HCT116 (cell line): ENCODE data around the gene AUTS2. TPM values are rescaled to one million over a fixed set of nuclear protein-coding genes. Genes with fewer than 3 reads are reported as not detected.

Experiments
- ATAC-seq: fragments of 200-7000 bp; cut with Tn5 transposase; 2 replicates; pipeline ENCODE4 v1.9.1; 2020; ENCODE audit warnings: mild to moderate bottlenecking, moderate library complexity
- Bru-seq: library from RNA; stranded (reverse); fragments of 400-500 nt; gene quantifications from one replicate; lab custom pipeline; 2021; lab: Mats Ljungman, UMichigan
- BruChase-seq, 2 experiments: library from RNA; stranded (reverse); fragments of 400-500 nt; gene quantifications; one replicate each; lab custom pipeline; 2021; lab: Mats Ljungman, UMichigan
- BruUV-seq: library from RNA; stranded (reverse); fragments of 400-500 nt; replicated peaks from 2 replicates; lab custom pipeline; 2021; lab: Mats Ljungman, UMichigan
- CTCF ChIA-PET: fragments of 300-600 bp; sonication (Branson Sonifier 250); formaldehyde crosslinking; loops from one replicate; lab custom pipeline; 2021; ENCODE audit warnings: antibody characterized with exemption; lab: Charles Lee
- POLR2A ChIA-PET: fragments of 300-600, 350-600 bp; sonication (Branson Sonifier 250); formaldehyde crosslinking; loops from one replicate; lab custom pipeline; 2021; ENCODE audit warnings: antibody characterized with exemption; lab: Charles Lee
- RAD21 ChIA-PET, 2 experiments: fragments of 300-600 bp; sonication (Branson Sonifier 250); formaldehyde crosslinking; loops; one replicate each; lab custom pipeline; 2023; ENCODE audit warnings: low total read pairs in 2 of 2; ENCODE audit not compliant: uncharacterized antibody in 2 of 2, unreplicated experiment in 2 of 2, low non-redundant PET in 1 of 2; lab: Charles Lee
- DNase-seq: peaks from one replicate; pipeline ENCODE4 v3.0.0-alpha.2; 2010; ENCODE audit warnings: low read depth, low spot score
- H2AFZ ChIP-seq: fragments of 200-600 bp; shearing (Covaris generic), sonication (generic); 2 replicates; pipeline ENCODE4 v1.6.1; 2017; ENCODE audit warnings: low read depth, mixed run types, mixed read lengths, antibody characterized with exemption, low read length; ENCODE audit not compliant: poor library complexity, severe bottlenecking
- H3K27ac ChIP-seq: 2 replicates; pipeline ENCODE4 v1.5.1; 2012; ENCODE audit warnings: low read depth, low read length
- H3K27me3 ChIP-seq: fragments of 200-600 bp; sonication (generic); 2 replicates; pipeline ENCODE4 v1.6.1; 2016; ENCODE audit warnings: mixed run types, low read length, mixed read lengths; ENCODE audit not compliant: insufficient read depth
- H3K36me3 ChIP-seq, 2 experiments: fragments of 200-500 bp in 1 of 2; fragments of 200-600 bp in 1 of 2; sonication (Bioruptor generic) in 1 of 2; sonication (generic) in 1 of 2; 2 replicates each; pipeline versions ENCODE4 v1.5.1 to v1.6.1; 2014 to 2016; ENCODE audit warnings: low read length in 2 of 2, inconsistent platforms in 1 of 2, mixed read lengths in 1 of 2, mixed run types in 1 of 2; ENCODE audit not compliant: insufficient read depth in 2 of 2, control insufficient read depth in 1 of 2
- H3K4me1 ChIP-seq, 2 experiments: fragments of 200-600 bp in 1 of 2; sonication (generic) in 1 of 2; 2 replicates each; pipeline versions ENCODE4 v1.5.1 to v1.6.1; 2012 to 2017; ENCODE audit warnings: low read length in 2 of 2, inconsistent platforms in 1 of 2, mild to moderate bottlenecking in 1 of 2, mixed read lengths in 1 of 2, mixed run types in 1 of 2, moderate library complexity in 1 of 2; ENCODE audit not compliant: insufficient read depth in 2 of 2, control insufficient read depth in 1 of 2
- H3K4me2 ChIP-seq: fragments of 200-600 bp; sonication (generic); 2 replicates; pipeline ENCODE4 v1.6.1; 2017; ENCODE audit warnings: mixed run types, low read length, mixed read lengths
- H3K4me3 ChIP-seq, 2 experiments: fragments of 200-600 bp in 1 of 2; sonication (generic) in 1 of 2; replicated peaks in 1 of 2; 2 replicates each; pipeline ENCODE4 v1.5.1; 2011 to 2016; ENCODE audit warnings: low read length in 2 of 2, control low read depth in 1 of 2, low read depth in 1 of 2, mild to moderate bottlenecking in 1 of 2, mixed read lengths in 1 of 2, mixed run types in 1 of 2
- H3K79me2 ChIP-seq: fragments of 200-600 bp; sonication (generic); 2 replicates; pipeline ENCODE4 v1.6.1; 2017; ENCODE audit warnings: mild to moderate bottlenecking, mixed run types, low read length, moderate library complexity, mixed read lengths; ENCODE audit not compliant: insufficient read depth
- H3K9ac ChIP-seq: fragments of 200-600 bp; sonication (generic); 2 replicates; pipeline ENCODE4 v1.6.1; 2016; ENCODE audit warnings: low read length, mixed read lengths
- H3K9me2 ChIP-seq: fragments of 200-600 bp; sonication (generic), shearing (Covaris generic); 2 replicates; pipeline ENCODE4 v1.6.1; 2017; ENCODE audit warnings: mixed run types, mild to moderate bottlenecking, moderate library complexity; ENCODE audit not compliant: insufficient read depth
- H3K9me3 ChIP-seq, 2 experiments: fragments of 200-500 bp in 1 of 2; fragments of 200-600 bp in 1 of 2; sonication (Bioruptor generic) in 1 of 2; sonication (generic) in 1 of 2; 2 replicates each; pipeline ENCODE4 v1.6.1; 2014 to 2017; ENCODE audit warnings: low read length in 2 of 2, mixed read lengths in 2 of 2, inconsistent platforms in 1 of 2, low read depth in 1 of 2, mild to moderate bottlenecking in 1 of 2, mixed run types in 1 of 2, moderate library complexity in 1 of 2; ENCODE audit not compliant: control insufficient read depth in 1 of 2, insufficient read depth in 1 of 2
- H4K20me1 ChIP-seq: fragments of 200-600 bp; sonication (generic), shearing (Covaris generic); 2 replicates; pipeline ENCODE4 v1.6.1; 2017; ENCODE audit warnings: mixed run types, mild to moderate bottlenecking, moderate library complexity; ENCODE audit not compliant: insufficient read depth
- ATF3 ChIP-seq: IDR thresholded peaks from 2 replicates; pipeline ENCODE4 v1.6.1; 2012
- CEBPB ChIP-seq: IDR thresholded peaks from 2 replicates; pipeline ENCODE4 v1.6.1; 2012; ENCODE audit warnings: low read depth
- EZH2 ChIP-seq: fragments of 200-600 bp; sonication (generic); IDR thresholded peaks from 2 replicates; pipeline ENCODE4 v1.6.1; 2017; ENCODE audit warnings: antibody characterized with exemption, mixed run types
- MAX ChIP-seq: IDR thresholded peaks from 2 replicates; pipeline ENCODE4 v1.6.1; 2012
- POLR2A ChIP-seq: IDR thresholded peaks from 2 replicates; pipeline ENCODE4 v1.7.0; 2011; ENCODE audit warnings: borderline replicate concordance; ENCODE audit not compliant: insufficient read depth, insufficient read length; ENCODE audit errors: extremely low read depth
- POLR2AphosphoS5 ChIP-seq: IDR thresholded peaks from 2 replicates; pipeline ENCODE4 v1.6.1; 2011; ENCODE audit warnings: mild to moderate bottlenecking, low read depth, low read length, moderate library complexity
- RAD21 ChIP-seq: IDR thresholded peaks from 2 replicates; pipeline ENCODE4 v1.6.1; 2012; ENCODE audit warnings: low read depth, mild to moderate bottlenecking
- REST ChIP-seq: IDR thresholded peaks from 2 replicates; pipeline ENCODE4 v1.6.1; 2012; ENCODE audit warnings: low read depth
- SIN3A ChIP-seq: IDR thresholded peaks from 2 replicates; pipeline ENCODE4 v1.6.1; 2012; ENCODE audit warnings: low read depth
- SP1 ChIP-seq: IDR thresholded peaks from 2 replicates; pipeline ENCODE4 v1.6.1; 2012; ENCODE audit warnings: low read depth
- SRF ChIP-seq: IDR thresholded peaks from 2 replicates; pipeline ENCODE4 v1.6.1; 2012; ENCODE audit warnings: low read depth
- TCF7L2 ChIP-seq: IDR thresholded peaks from 2 replicates; pipeline ENCODE4 v1.7.0; 2011; ENCODE audit warnings: borderline replicate concordance, inconsistent platforms; ENCODE audit not compliant: insufficient read depth, insufficient read length; ENCODE audit errors: extremely low read depth
- ZFX ChIP-seq: fragments of 450-650 bp; IDR thresholded peaks from 2 replicates; pipeline ENCODE4 v1.6.1; 2017
- ZNF274 ChIP-seq: fragments of 200-500 bp; sonication (Bioruptor generic); IDR thresholded peaks from 2 replicates; pipeline ENCODE4 v1.6.1; 2014; ENCODE audit warnings: mild to moderate bottlenecking, low read depth, low read length, inconsistent platforms
- intact Hi-C: fragments of 100-400 bp; cut with micrococcal nuclease; formaldehyde crosslinking; loops from 2 replicates; pipeline ENCODE4 v1.10.0; 2022
- long read RNA-seq: library from polyadenylated mRNA; unstranded; transcript quantifications from one replicate; pipeline ENCODE4 v2.0.0, GENCODE V29; 2021; ENCODE audit not compliant: unreplicated experiment
- polyA plus RNA-seq: library from polyadenylated mRNA; unstranded; fragments of >200 nt; gene quantifications from 2 replicates; pipeline ENCODE4 v1.2.1, GENCODE V29; 2012; ENCODE audit warnings: missing spikeins
- total RNA-seq: library from RNA; stranded (reverse); gene quantifications from one replicate; pipeline ENCODE4 v1.2.1, GENCODE V29; 2021; ENCODE audit not compliant: unreplicated experiment
- TF ChIP-seq, protein P1 (sequence below), 3 experiments: fragments of 200-600 bp in 1 of 3; sonication (generic) in 1 of 3; IDR thresholded peaks in 2 of 3; conservative IDR thresholded peaks in 1 of 3; 2 replicates each; pipeline ENCODE4 v1.5.1; 2012 to 2017; ENCODE audit warnings: low read depth in 2 of 3, low read length in 2 of 3, antibody characterized with exemption in 1 of 3, borderline replicate concordance in 1 of 3, control low read depth in 1 of 3, mild to moderate bottlenecking in 1 of 3, mixed read lengths in 1 of 3, mixed run types in 1 of 3, moderate library complexity in 1 of 3; ENCODE audit not compliant: insufficient read depth in 1 of 3

Gene AUTS2
- total RNA-seq (0.93 TPM), Bru-seq, nascent RNA (percentile 1 among the genes with signal in this experiment), BruChase-seq, experiment 1, labeled RNA remaining after a 6-hour chase (percentile 0 among the genes with signal in this experiment), BruChase-seq, experiment 2, labeled RNA remaining after a 2-hour chase (percentile 0 among the genes with signal in this experiment)
- polyA plus RNA-seq: not detected in 2 replicates
- long read RNA-seq: 0 reads

- no peaks in the 10 kb centered on the region for H3K4me1 ChIP-seq
- RAD21 ChIA-PET: no interaction called here
- no peak within 1 kb of the TSS for H3K9ac ChIP-seq
- CTCF ChIA-PET: no interaction called here
- no peaks in the 10 kb centered on the region for H3K27me3 ChIP-seq
- TF ChIP-seq SP1 (no peak), SRF (no peak), POLR2AphosphoS5 (no peak), CEBPB (no peak), ATF3 (no peak), ZFX (no peak), POLR2A (no peak), ZNF274 (no peak), REST (no peak), SIN3A (no peak), MAX (no peak), RAD21 (no peak), TCF7L2 (no peak), EZH2 (no peak)
- TF ChIP-seq, protein P1, sequence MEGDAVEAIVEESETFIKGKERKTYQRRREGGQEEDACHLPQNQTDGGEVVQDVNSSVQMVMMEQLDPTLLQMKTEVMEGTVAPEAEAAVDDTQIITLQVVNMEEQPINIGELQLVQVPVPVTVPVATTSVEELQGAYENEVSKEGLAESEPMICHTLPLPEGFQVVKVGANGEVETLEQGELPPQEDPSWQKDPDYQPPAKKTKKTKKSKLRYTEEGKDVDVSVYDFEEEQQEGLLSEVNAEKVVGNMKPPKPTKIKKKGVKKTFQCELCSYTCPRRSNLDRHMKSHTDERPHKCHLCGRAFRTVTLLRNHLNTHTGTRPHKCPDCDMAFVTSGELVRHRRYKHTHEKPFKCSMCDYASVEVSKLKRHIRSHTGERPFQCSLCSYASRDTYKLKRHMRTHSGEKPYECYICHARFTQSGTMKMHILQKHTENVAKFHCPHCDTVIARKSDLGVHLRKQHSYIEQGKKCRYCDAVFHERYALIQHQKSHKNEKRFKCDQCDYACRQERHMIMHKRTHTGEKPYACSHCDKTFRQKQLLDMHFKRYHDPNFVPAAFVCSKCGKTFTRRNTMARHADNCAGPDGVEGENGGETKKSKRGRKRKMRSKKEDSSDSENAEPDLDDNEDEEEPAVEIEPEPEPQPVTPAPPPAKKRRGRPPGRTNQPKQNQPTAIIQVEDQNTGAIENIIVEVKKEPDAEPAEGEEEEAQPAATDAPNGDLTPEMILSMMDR (IDR thresholded peaks at IDR 0.05 in 2 of 3, conservative IDR thresholded peaks at IDR 0.05 in 1 of 3; ENCODE audit: borderline replicate concordance in 1 of 3, insufficient read depth in 1 of 3, low read depth in 2 of 3, low read length in 2 of 3): no peak
- TF ChIP-seq, all 23 proteins: peak for 0
- H3K9me3 ChIP-seq: peaks cover 0 to 12% of the 10 kb centered on the region in 2 experiments; a peak in 1 of 4 replicates
- POLR2A ChIA-PET: no interaction called here
- no peak for ATAC-seq
- H3K27ac ChIP-seq: no peak within 1 kb of the TSS
- H3K36me3 ChIP-seq: no peaks in the 10 kb centered on the region
- no peaks in the 10 kb centered on the region for H4K20me1 ChIP-seq
- no peak within 1 kb of the TSS for H2AFZ ChIP-seq
- DNase-seq: no peak
- BruUV-seq: no TSS peak
- no peak within 1 kb of the TSS for H3K4me2 ChIP-seq
- no peaks in the 10 kb centered on the region for H3K79me2 ChIP-seq
- no peak within 1 kb of the TSS for H3K4me3 ChIP-seq
- intact Hi-C loops: no loop called here
- H3K9me2 ChIP-seq: no peaks in the 10 kb centered on the region
These were observed at the start of gene AUTS2 for GRCh38 chr7:69598081-69598486. TSS of gene AUTS2 (plus strand) at chr7:69598475. CDS start at chr7:69599654, 1,179 bp downstream.
